Measurements from ENCODE around the gene CLEC16A.

CLEC16A gene

DNA sequence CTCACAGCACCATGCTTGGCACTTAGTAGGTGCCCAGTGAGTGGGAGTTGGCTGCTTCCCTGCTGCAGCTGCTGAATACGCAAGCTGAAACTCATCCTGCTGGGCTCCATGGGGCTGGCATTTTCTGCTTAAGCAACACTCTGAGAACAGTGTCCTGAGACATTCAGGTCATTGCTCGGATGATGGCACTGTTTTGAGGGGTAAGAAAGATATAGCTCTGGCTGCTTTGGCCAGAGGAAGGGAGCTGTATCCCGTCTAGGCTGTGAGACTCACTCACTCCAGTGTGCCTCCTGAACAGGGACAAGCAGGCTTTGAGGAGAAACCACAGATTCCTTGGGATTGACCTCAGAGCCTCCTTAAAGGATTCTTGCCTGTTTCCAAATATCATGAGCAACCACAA is 120.5 kb downstream of the CLEC16A start:
- FAIRE-seq, result no peak

DNA sequence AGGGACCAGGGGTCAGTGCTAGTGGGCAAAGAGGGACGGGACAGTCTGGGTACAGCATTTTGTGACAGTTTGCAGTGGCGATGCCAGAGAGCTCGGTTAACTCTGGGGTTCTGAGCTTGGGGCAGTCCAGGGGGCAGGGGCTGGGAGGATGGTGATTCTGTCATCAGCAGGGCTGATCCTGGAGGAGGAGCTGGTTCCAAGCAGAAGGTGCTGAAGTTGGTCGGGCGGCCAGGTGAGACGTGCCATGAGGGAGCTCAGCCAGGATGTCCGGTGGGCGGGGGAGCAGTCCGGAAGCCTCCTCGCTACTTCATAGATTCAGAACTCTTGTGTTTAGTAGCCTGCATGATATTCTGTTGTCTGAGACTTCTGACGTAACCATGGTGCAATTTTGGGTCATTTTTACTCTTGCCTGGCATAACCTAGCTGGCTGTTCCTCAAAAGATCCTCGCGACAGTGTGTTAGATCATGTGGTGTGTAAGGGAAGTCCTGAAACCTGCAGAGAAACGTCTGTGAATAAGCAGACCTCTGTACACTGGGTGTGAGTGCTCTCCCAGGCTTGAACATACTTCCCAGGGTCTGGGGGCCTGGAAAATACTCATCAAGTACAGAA is 122.0 kb downstream of the CLEC16A start:
- FAIRE-seq, result no peak

DNA sequence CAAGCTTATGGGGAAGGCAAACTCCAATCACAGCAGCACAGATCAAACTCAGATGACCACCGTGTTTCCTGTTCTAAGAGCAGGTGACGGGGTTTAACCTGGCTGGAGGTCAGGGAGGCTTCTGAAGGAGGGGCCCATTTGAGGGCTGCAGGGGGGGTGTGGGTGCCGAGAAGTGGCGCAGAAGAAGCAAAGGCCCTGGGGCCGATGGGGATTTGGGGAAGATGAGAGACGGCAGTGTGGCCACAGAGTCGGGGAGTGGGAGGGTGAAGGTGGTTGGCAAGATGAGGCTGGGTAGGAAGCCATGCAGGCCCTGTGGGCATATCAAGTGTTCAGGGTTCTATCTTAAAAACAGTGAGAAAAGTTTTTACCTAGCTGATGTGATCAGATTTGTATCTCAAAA is 122.9 kb downstream of the CLEC16A start:
- FAIRE-seq, result no peak

DNA sequence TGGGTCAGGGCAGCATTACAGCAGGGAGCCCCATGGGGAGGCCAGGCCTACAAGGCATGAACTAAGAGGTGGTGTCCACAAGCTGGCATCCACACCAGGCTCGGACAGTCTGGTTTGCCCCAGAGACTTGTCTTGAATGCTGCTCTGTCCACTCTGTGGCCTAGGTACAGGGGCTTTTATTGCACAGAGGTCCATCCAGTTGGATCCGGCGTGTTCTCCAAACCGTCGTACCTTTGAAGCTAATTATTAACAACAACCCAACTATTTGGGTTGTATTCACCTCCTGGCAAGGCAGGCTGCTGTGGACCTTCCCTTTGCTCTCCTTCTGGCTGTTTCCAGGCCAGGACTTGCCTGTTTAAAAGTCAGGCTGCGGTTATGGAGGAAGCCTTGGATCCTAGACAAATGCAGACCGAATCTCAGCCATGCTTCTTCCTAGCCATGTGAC is 123.4 kb downstream of the CLEC16A start:
- FAIRE-seq, result no peak

DNA sequence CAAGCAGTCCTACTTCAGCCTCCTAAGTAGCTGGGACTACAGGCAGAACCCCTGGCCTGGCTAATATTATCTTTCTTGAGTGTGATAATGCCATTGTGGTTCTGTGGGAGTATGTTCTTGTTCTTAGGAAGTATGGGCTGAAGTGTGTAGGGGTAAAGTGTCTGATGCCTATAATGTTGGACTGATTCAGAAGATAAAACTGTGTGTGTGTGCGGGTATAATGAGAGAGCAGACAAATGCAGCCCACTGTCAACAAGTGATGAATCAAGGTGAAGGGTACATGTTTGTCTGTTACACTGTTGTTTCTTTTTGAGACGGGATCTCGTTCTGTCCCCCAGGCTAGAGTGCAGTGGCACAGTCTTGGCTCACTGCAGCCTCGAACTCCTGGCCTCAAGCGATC is 127.5 kb downstream of the CLEC16A start:
- no peak for FAIRE-seq

DNA sequence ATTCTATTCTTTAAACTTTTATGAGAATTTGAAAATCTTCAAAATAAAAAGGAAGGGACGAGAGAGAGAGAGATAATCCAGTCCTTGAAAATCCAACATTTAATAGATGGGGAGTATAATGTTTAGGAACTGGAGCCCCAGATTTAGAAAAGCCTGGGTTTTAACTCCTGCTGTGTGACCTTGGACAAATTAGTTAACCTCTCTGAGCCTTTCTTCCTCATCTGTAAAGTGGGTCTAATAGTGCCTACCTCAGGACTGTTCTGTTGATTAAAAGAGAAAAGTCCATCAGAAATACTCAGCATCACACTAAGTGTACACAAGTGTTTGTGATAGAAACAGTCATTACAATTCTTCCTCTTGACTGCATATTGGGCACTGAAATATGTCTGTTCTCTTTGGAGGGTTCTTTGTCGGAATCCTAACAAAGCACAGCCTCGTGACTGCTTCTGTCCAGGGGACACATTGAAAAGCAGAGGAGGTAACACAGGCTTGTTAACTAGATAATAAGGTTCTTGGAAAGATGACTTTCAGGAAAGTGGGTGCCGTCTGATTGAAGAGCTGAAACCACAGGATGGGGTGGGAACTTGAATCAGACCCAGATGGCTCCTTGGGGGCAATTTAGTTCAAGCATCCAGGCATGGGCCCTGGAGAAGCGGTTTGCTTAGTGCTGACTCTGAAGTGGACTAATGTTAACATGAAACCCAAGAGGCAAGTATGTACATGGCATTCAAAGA is 128.2 kb downstream of the CLEC16A start:
- no peak for FAIRE-seq

DNA sequence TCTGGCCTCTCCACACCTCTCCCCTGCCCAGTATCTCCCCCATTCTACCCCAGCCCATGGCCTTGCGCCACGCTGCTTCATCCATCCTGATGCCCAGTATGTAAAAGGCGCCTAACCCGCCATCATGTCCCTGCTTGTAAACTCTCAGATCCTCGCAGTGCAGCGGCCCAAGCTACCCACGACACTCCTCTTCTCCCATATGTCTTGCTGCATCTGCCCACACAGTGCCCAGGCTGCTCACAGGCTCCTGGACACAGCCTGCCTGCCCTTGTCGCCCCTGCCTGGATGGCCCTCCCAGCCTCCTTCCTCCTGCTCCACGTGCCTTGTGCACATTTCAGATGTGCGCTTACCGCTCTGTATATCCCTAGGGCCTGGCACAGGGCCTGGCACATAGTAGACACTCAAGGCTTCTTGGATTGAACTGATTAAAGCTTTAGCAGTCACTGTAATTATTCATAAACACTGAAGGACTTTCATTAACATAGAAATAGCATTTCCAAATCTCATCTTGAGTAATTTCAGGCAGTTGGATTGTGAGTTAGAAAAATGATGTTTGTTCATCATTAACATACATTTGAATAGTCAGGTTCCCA is 129.1 kb downstream of the CLEC16A start:
- FAIRE-seq, result no peak

DNA sequence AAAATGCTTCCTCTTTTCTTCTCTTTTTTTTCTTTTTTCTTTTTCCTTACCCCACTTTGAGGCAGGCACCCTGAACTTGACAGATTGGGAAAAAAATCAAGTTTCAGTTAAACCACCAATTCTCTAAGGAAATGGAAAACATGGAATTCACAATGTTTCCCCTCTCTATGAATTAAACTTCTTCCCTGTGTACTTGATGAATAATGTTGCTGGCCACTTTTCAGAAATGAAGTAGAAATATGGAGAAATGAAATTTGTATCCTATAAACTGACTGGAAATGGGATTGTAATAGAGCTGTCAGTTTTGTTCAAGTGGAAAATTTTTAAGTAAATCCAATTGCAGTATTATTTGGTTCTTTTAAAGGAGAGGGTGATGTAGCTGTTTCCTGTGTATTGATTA is 129.8 kb downstream of the CLEC16A start:
- FAIRE-seq, result no peak

DNA sequence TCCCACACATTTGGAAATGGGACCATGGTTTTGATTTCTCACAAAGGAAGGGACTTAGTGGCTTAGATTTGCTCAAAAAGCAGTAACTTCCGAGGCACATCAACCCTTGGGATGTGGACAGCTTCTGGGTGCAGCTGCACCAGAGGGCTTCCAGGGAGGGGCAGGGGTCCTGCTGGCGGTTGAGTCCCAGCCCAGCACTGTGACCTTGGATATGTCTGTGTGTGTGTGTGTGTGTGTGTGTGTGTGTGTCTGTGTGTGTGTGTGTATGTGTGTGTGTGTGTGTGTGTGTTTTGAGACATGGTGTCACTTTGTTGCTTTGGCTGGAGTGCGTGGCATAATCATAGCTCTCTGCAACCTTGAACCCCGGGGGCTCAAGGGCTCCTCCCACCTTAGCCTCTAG is 130.8 kb downstream of the CLEC16A start:
- FAIRE-seq, result no peak

DNA sequence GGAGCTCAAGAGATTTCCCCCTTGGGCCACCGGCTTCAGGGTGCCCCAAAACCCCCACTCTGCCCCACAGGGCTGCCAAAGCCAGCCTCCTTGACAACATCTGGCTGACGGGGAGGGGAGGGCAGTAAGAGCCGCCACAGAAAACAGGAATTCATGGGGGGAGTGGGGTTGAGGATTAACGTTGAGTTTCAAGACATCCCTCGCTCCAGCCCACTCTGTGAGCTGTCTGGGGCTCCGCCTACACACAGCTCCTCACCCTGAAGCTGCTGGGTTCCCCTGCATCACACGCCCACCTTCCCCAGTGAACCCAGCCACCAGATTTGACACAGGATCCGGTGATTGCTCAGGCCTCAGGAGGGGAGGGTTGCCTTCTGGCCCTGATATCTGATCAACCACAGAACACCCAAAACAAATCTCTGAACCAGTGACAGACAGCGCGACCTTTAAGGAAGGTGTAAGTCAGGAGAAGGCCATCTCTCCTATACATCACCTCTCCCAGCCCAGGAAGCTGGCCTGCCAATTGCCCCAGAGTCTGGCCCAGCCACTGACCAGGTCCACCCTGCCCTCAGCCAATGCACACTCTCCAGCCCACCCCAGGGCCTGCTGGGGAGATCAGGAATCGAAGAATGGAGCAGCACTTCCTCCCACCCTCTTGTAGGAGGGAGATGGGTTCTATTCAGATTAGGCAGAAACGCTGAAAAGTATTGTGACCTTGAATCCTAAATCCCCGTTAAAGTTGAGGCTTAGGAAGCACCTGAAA is 132.1 kb downstream of the CLEC16A start:
- FAIRE-seq, result no peak

DNA sequence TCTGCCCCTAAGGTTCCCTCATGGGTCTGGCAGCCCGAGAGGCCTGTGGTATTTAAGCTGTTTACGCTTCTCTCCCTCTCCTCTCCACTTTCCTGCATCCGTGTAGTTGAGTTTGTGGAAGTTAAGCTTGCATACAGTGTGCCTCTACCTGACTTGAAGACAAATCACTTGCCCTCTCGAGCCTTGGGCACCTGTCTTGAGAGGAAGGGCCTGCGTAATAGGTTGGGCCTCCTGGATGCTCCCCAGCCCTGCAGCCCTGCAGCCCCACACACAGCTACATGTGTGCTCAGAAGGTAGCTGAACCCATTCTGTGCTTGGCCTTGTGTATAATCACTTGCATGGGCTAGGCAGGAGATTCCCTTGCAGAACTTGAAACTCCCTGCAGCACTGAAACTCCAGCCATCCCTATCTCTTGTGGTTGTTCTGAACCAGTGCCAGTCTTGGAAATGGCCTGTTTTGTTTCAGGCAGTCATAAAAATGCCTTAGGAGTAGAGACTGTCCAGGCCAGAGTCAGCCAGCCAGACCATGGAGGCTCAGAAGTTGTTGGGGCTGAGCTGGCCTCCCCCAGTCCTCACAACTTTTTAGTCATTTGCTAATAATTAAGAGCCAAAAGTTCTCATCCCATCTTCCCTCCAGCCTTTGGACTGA is 134.6 kb downstream of the CLEC16A start:
- no peak for FAIRE-seq

DNA sequence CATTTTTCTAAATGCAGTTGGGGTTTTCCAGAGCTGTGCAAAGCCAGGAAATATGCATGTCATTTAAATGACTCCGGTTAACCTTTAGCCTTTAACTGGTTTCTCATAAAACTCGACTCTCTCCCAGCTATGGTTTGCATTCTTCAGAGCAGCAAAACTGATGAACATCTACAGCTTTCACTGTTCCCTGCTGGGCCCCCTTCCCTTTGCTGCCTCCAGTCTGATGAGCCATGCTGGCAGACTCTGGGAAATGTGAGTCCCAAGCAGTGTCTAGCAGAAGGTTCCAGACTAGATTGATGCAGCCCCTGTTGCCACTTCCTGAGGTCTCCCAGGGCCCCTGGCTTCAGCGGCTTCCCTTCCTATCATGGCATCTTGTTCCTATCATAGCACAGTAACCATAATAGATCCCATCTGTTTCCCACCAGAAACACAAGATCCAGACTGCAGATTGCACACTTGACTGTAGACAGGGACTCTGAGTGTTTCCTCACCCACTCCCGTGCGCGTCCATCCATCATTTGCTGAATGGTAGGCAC is 135.4 kb downstream of the CLEC16A start:
- no peak for FAIRE-seq

DNA sequence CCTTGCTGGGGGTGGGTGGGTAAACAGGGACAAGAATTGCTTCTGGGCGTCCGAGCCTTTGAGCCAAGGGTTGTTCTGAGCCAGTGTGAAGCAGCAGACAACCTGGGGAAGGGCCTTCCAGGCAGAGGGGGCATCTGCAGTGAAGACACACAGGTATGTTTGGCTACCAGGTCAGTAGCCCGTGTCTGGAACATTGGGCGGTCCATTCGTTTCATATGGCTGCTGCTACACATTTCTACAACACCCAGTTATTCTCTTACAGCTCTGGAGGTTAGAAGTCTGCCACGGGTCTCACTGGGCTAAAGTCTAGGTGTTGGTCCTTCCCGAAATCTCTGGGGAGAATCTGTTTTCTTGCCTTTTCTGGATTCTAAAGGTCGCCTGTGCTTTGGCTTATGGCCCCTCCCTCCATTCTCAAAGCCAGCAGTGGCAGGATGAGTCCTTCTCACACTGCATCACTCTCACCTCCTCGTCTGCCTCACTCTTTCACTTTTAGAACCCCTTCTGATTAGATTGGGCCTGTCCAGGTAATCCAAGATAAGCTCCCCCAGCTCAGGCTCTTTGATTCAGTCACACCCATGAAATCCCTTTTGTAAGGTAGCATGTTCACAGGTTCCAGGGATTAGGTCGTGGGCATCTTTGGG is 136.1 kb downstream of the CLEC16A start:
- FAIRE-seq, result no peak

DNA sequence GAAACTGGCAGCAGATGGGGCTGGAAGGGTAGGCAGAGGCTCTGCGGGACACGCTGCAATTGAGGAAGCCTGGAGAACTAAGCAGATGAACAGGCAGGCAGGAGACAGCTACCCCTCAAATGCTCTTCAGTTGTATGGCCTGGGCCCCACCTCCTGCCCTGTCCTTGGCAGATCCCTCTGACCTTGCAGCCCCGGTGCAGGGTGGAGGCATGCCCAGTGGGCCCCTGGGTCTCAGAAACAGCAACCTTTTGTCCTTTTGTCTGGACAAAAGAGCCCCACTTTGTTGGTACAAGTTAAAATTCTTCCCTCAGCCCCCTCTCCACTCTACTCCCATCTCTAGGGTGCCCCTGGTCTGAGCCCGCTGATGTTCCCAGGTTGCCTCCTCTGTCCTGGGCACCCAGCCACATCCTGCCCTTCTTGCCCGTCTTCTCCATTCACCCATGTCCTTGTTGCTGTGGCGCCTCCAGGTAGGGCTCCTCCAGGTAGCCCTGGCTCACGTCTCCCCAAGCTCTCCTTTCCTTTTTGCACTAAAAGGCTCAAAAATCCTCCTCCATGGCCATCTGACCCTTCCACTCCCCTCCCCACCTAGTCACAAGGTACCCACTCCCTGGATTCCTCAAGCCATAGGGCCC is 136.8 kb downstream of the CLEC16A start:
- FAIRE-seq, result no peak

DNA sequence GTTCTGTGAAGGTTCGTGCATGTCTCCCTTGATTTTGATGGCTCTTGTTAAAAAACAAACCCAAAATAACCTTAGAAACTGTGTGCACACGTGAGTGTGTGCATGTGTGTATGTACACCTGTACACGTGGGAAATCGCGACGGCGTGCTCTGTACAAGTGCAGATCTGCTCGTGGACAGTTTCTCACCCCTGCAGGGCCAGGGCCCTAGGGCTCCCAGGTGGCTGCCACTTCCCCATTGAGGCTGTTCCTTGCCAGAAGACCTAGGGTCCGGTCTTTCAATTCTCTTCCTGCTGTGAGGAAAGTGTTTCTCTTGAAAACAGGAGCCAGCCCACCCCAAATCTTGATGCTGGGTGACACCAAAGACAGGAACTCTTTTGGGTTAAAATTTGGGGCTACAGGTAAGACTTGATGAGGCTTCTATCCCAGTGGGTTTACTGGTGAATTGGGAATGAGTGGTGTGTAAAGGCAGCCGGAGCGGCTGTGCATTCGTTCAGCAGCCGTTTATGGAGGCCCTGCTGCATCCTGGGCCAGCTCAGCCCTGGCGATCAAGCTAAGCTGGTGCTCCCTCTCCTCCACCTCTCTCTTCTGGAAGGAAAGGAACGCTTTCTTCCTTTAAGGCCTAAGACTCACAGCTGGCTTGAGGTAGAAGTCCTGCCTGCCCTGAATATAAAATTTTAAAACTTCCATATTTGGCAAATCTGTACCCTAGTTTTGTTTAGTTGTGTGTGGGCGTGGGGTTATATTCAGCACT is 137.9 kb downstream of the CLEC16A start:
- no peak for FAIRE-seq

DNA sequence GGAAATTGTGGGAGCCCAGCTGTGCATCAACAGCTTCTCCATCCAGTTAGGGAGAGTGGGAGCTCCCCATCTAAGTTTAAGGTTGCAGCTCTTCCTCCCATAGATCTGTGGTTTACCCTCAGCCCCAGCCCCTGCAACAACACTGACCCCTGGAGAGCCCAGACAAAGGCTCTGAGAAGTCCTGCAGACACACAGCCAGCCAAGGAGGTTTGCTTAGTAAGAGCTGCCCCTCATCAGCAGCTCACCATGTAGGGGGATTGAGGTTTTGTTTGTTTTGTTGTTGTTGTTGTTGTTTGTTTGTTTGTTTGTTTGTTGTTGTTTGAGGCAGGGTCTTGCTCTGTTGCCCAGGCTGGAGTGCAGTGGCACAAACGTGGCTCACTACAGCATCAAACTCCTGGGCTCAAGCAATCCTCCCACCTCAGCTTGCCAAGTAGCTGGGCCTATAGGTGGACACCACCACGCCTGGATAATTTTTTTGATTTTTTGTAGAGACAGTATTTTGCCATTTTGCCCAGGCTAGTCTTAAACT is 138.6 kb downstream of the CLEC16A start:
- no peak for FAIRE-seq

DNA sequence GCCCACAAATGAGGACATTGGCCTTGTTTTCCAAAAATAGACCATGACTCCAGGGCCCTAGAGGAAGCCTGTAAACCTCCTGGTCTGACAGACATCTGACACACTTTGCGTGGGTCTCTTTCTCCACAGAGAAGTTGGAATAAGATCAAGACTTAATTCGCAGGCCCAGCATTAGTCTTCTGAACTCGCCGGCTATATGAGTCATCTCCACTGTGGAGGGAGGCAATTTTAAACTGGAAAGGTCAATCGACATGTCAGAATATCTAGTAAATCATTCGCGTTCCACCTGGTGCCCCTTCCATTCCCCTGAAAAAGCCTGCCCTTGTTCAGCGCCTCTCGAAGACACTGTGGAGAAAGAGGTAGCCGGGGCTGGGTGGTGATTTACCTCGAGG is 140.1 kb downstream of the CLEC16A start:
- FAIRE-seq, result no peak

DNA sequence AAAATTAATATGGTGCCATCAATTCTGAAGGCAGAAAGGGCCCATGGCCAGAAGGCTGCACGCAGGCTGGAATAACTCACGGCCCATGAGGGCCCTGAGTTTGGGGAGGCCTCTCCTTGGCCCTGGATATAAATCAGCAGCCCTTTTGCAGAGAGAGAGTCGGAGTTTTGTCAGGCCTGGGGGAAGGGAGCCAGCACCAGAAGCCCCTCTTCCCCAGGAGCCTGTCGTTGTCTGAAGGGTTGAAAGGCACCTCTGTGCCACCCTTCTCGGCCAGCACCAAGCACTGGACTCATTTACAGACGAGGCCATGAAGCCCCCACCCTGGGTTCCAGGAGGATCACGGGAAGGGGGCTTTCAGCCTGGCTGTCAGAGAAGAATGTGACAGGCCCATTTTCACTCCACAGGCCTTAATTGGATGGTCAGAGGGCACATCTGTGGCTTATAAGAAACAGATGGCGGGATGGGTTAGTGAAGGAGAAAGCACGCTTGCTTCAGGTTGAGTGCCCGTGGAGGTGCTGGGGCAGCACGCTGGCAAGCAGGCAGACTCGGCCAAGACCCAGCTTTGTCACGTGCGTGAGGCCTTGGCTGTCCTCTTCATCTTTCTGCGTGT is 140.6 kb downstream of the CLEC16A start:
- no peak for FAIRE-seq

DNA sequence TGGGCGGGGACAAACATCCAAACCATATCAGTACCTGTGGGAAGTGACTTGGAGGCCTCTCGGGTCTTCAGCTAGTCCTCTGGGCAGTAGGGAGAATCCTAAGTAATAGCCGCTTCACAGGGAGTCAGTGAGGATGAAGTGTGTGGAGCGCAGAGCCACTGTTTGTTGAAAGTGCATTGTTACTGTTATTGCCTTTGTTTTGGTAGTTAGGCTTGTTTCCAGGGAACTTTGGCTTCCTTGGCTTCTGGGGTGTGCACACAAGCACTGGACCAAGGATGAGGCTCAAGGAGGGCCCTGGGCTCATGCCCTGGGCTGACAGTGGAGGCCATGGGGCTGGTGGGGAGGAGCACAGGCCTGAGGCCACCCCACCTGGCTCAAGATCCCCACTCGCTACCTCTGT is 141.6 kb downstream of the CLEC16A start:
- FAIRE-seq, result no peak

DNA sequence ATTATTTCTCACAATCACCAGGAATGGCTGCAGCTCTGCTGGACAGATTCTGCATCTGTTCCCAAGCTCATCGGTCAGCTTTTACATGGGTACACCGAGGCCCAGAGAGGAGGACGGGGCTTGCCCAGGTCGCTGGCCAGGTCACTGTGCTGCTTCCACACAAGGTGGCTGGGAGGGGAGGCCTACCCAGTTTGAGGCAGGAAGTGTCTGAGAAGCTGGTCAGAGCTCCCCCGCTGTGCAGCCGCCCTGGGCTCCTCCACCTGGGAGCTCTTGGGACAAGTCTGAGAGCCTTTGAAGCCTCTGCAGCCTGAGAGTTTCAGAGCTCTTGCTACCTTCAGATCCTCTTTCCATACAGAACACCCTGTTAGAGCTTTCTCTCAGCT is 143.3 kb downstream of the CLEC16A start:
- FAIRE-seq, result no peak

Data from G401.6 (cell line).